ENCODE results near the gene MBNL2.
A peak's percentile ranks its signal among the peaks of the same experiment; 100 is the strongest.
"Not testable (repeated sequence)": the region's sequence is repeated elsewhere in the genome, so short reads cannot be mapped to it uniquely, and the experiment has no call there.

The MBNL2 gene

GRCh38 chr13:97221989-97222700 is at the start of gene MBNL2:
TSS of gene MBNL2 (plus strand) at chr13:97222333. CDS start at chr13:97276236, 53,903 bp downstream.
- peak; percentile 81 to 86 for DNase-seq

GRCh38 chr13:97174638-97175037 is 47.5 kb upstream of the MBNL2 start:
- DNase-seq = no peak

- DNase-seq = no peak
Observed at GRCh38 chr13:97175041-97175440, 47.1 kb upstream of the MBNL2 start.

- no peak for DNase-seq
Observed at GRCh38 chr13:97179501-97179900, 42.6 kb upstream of the MBNL2 start.

GRCh38 chr13:97182111-97182890 is 39.8 kb upstream of the MBNL2 start:
- DNase-seq = no peak

- no peak for DNase-seq
Observed at GRCh38 chr13:97185291-97185690, 36.8 kb upstream of the MBNL2 start.

- no peak for DNase-seq
Observed at GRCh38 chr13:97185751-97186150, 36.4 kb upstream of the MBNL2 start.

GRCh38 chr13:97188207-97188606 is 33.9 kb upstream of the MBNL2 start:
- DNase-seq = no peak

- DNase-seq = no peak
Observed at GRCh38 chr13:97189928-97190327, 32.2 kb upstream of the MBNL2 start.

- no peak for DNase-seq
Observed at GRCh38 chr13:97191142-97191541, 31.0 kb upstream of the MBNL2 start.

- no peak for DNase-seq
Observed at GRCh38 chr13:97191615-97192014, 30.5 kb upstream of the MBNL2 start.

- no peak for DNase-seq
Observed at GRCh38 chr13:97192166-97192565, 30.0 kb upstream of the MBNL2 start.

GRCh38 chr13:97193577-97193976 is 28.6 kb upstream of the MBNL2 start:
- no peak for DNase-seq

- no peak for DNase-seq
Observed at GRCh38 chr13:97194479-97194878, 27.7 kb upstream of the MBNL2 start.

- no peak for DNase-seq
Observed at GRCh38 chr13:97196340-97196739, 25.8 kb upstream of the MBNL2 start.

GRCh38 chr13:97198753-97199152 is 23.4 kb upstream of the MBNL2 start:
- no peak for DNase-seq

- DNase-seq = no peak
Observed at GRCh38 chr13:97199451-97199850, 22.7 kb upstream of the MBNL2 start.

- no peak for DNase-seq
Observed at GRCh38 chr13:97200081-97200942, 21.8 kb upstream of the MBNL2 start.

- no peak for DNase-seq
Observed at GRCh38 chr13:97202761-97203160, 19.4 kb upstream of the MBNL2 start.

GRCh38 chr13:97205465-97205864 is 16.7 kb upstream of the MBNL2 start:
- no peak for DNase-seq

- no peak for DNase-seq
Observed at GRCh38 chr13:97205982-97206381, 16.2 kb upstream of the MBNL2 start.

GRCh38 chr13:97207252-97207651 is 14.9 kb upstream of the MBNL2 start:
- not testable (repeated sequence) for DNase-seq

- DNase-seq = no peak
Observed at GRCh38 chr13:97211300-97211699, 10.8 kb upstream of the MBNL2 start.
